ENCODE data around the gene DNAJA3. TPM values are rescaled to one million over a fixed set of nuclear protein-coding genes. Genes with fewer than 3 reads are reported as not detected.

Gene DNAJA3
- total RNA-seq, 1 donor from 2014 or later = 40.7 TPM

- H3K36me3 ChIP-seq = no peaks in the 10 kb centered on the region
- H3K27me3 ChIP-seq = no peaks in the 10 kb centered on the region
- DNase-seq (ENCODE audit: low spot score in 2 of 2) = no peak
- no peaks in the 10 kb centered on the region for H3K9me3 ChIP-seq
- no peak overlapping the region for H3K4me3 ChIP-seq
- intact Hi-C loops (cut with DNase I) = loop anchor here (5.0 to 10.0 kb wide), 2 partner anchors 147 to 805 kb away; partner anchors contain the start of genes SLX4 and TFAP4
- no peak overlapping the region for H3K27ac ChIP-seq
- peaks cover 0 to 9% of the 10 kb centered on the region in 2 donors for H3K4me1 ChIP-seq
- no peak for TF ChIP-seq CTCF (IDR thresholded peaks at IDR 0.05)
Observed at GRCh38 chr16:4419402-4419959, 6.2 kb upstream of the DNAJA3 start.

DNA sequence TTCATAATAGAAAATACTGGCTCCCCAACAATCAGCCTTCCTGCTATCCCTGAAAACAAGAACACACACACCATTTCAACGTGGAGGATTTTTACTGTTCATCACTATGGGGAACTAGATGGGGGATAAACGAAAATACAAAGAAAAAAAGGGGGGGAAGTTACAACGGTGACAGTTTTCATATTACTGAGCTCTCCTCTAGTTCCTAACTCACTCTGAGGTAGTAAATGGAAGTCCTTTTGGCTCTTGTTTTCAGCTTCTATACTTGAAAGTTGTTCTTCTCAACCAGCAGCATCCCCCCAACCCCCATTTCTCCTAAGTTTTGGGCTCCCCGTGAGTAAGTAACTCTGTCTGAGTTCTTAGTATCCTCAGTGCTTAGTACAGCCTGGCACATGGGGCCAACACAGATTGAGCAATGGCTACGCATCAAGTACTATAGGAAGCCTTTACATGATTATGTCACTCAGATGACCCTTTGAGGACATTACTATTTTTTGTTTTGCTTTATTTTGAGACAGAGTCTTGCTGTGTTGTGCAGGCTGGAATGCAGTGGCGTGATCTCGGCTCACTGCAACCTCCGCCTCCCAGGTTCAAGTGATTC is 5.1 kb upstream of the DNAJA3 start:
- no peak overlapping the region for H3K27ac ChIP-seq
- DNase-seq (ENCODE audit: low spot score in 2 of 2) = no peak

DNA sequence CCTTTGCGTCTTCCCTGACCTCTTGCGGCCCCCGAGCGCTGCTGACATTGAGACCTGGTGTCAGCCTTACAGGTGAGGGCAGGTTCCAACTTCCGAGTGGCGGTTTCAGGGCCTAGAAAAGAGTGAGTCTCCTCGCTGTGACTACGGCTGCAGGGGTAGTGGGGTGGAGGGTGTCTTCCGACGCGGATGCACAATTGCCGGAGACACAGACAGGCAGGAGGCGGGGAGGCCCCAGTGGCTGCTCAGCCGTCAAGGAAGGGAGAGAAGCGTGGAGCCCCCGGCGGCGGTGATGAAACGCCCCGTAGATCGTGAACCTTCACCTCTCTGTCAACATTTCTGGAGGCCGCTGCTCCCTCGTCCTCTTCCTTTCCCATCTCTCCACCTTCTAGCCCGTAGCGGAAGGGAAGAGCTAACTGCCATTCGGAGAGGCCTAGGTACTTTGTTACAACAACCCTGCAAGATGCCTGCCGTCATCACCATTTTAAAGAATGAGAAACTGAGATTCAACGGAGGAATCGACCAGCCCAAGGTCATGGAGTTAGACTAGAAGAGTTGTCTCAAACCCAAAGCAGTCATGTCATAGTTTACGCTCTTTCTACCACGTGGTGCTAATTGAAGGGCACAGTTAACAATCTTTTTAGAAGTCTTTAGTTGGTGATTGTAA is 485 bp downstream of the DNAJA3 start:
- no peaks in the 10 kb centered on the region for H3K9me3 ChIP-seq
- no peaks in the 10 kb centered on the region for H3K36me3 ChIP-seq
- peak overlapping the region; percentile 83 to 85 for H3K4me3 ChIP-seq
- DNase-seq (ENCODE audit: low spot score in 2 of 2) = no peak
- intact Hi-C loops (cut with DNase I) = no loop called here
- peaks cover 5 to 14% of the 10 kb centered on the region in 2 donors for H3K4me1 ChIP-seq
- peak overlapping the region; percentile 95 to 96 for H3K27ac ChIP-seq
- H3K27me3 ChIP-seq = no peaks in the 10 kb centered on the region
- TF ChIP-seq CTCF (IDR thresholded peaks at IDR 0.05) = no peak

More for the DNA sequence above, 5.1 kb upstream of the DNAJA3 start:
- Histone ChIP-seq H3K4me3 (no peak overlapping the region), H3K36me3 (no peaks in the 10 kb centered on the region), H3K9me3 (no peaks in the 10 kb centered on the region), H3K27me3 (no peaks in the 10 kb centered on the region), H3K4me1 (peaks cover 0 to 5% of the 10 kb centered on the region in 2 donors)
- TF ChIP-seq CTCF (IDR thresholded peaks at IDR 0.05) = no peak
- intact Hi-C loops (cut with DNase I) = no loop called here

DNA sequence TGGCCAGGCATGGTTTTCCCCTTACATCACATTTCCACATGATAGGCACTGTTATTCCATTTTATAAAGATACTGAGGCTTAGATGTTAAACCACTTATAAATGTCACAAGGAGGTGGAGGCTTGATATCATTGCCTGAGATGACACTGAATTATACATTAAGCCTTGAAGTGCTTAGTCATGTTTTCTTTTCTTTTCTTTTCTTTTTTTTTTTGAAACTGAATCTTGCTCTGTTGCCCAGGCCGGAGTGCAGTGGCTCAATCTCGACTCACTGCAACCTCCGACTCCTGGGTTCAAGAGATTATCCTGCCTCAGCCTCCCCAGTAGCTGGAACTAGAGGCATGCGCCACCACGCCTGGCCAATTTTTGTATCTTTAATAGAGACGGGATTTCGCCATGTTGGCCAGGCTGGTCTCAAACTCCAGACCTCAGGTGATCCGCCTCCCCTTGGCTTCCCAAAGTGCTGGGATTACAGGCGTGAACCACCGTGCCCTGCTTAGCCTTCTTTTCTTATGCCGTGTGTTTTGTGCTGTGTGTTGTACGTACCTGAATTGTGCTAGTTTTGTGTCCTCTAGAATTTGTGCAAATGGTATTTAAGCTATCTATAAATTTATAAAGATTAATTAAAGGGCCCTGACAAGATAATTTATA is 1.2 kb downstream of the DNAJA3 start:
- DNase-seq (ENCODE audit: low spot score in 2 of 2) = no peak
- Histone ChIP-seq H3K36me3 (peaks cover 0 to 7% of the 10 kb centered on the region in 2 donors), H3K9me3 (no peaks in the 10 kb centered on the region), H3K27ac (no peak overlapping the region), H3K27me3 (no peaks in the 10 kb centered on the region), H3K4me3 (peak overlapping the region; percentile 83 to 85), H3K4me1 (peaks cover 5 to 14% of the 10 kb centered on the region in 2 donors)
- intact Hi-C loops (cut with DNase I) = no loop called here
- TF ChIP-seq CTCF (IDR thresholded peaks at IDR 0.05) = no peak

DNA sequence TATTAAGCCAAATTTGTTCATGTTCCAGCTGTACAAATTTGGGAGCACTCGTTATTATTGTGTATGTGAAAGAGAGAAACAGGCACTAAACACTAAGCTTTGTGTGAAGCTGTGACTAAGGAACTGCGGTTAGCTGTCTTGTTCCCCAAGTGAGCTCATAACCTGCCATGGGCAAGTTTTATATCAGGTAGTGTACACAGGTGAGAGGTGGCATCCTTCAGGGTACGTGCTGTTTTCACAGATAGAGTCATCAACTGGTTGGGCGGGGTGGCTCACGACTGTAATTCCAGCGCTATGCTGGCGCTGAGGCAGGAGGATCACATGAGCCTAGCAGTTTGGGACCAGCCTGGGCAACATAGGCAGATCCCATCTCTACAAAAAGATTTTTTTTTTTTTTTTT is 2.8 kb downstream of the DNAJA3 start:
- Histone ChIP-seq H3K27me3 (no peaks in the 10 kb centered on the region), H3K36me3 (peaks cover 0 to 7% of the 10 kb centered on the region in 2 donors), H3K4me1 (peaks cover 5 to 14% of the 10 kb centered on the region in 2 donors), H3K4me3 (no peak overlapping the region), H3K27ac (no peak overlapping the region), H3K9me3 (no peaks in the 10 kb centered on the region)
- DNase-seq (ENCODE audit: low spot score in 2 of 2) = no peak
- intact Hi-C loops (cut with DNase I) = no loop called here
- TF ChIP-seq CTCF (IDR thresholded peaks at IDR 0.05) = no peak
